Epithelial cell of esophagus (primary cell): Measurements from ENCODE around the gene KIF1B.
"Not testable (repeated sequence)": the region's sequence is repeated elsewhere in the genome, so short reads cannot be mapped to it uniquely, and the experiment has no call there.

ENCODE experiments used
- DNase-seq: peaks from one replicate; pipeline ENCODE4 v3.0.0; 2010; ENCODE audit warnings: low read depth
- H3K4me3 ChIP-seq: 2 replicates; pipeline ENCODE4 v1.5.1; 2011; ENCODE audit warnings: mild to moderate bottlenecking, low read length, control low read depth
- TF ChIP-seq, protein P1 (sequence below): IDR thresholded peaks from 2 replicates; pipeline ENCODE4 v1.5.1; 2011; ENCODE audit warnings: low read depth, mild to moderate bottlenecking, low read length, control low read depth, inconsistent platforms; ENCODE audit not compliant: insufficient read depth; ENCODE audit errors: missing control alignments

KIF1B gene

DNA sequence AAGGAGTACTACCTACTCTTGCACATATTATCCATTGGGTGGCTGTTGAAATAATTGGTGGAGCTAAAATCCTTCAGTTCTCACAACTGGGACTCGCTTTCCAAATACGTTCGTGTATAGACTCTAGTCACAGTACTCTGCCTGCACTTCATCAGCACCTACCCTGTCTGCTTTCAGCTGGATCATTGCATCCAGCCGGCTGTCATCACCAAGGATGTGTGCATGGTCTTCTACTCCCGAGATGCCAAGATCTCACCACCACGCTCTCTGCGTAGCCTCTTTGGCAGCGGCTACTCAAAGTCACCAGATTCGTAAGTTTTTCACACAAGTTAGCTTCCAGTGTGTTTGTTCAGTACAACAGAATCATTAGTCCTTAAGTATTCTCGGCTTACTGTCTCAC is 151.1 kb downstream of the KIF1B start:
- no peak overlapping the region for H3K4me3 ChIP-seq

DNA sequence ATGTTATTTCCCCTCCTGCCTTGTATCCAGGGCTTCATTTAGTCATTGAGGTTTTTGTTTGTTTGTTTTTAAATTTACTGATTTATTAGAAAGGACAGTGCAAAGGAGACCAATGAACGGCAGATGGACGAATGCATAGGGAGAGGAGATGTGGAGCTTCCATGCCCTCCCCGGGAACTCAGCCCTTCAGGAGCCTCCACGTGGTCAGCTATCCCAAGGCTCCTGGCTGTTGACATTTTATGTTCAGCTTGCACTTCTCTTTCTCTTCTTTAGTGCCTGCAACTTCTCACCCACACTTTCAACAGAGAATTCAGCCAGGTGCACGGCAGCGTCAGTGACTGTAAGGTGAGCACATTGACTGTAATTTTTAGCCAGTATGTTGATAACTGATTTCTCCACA is 157.8 kb downstream of the KIF1B start:
- TF ChIP-seq, protein P1, sequence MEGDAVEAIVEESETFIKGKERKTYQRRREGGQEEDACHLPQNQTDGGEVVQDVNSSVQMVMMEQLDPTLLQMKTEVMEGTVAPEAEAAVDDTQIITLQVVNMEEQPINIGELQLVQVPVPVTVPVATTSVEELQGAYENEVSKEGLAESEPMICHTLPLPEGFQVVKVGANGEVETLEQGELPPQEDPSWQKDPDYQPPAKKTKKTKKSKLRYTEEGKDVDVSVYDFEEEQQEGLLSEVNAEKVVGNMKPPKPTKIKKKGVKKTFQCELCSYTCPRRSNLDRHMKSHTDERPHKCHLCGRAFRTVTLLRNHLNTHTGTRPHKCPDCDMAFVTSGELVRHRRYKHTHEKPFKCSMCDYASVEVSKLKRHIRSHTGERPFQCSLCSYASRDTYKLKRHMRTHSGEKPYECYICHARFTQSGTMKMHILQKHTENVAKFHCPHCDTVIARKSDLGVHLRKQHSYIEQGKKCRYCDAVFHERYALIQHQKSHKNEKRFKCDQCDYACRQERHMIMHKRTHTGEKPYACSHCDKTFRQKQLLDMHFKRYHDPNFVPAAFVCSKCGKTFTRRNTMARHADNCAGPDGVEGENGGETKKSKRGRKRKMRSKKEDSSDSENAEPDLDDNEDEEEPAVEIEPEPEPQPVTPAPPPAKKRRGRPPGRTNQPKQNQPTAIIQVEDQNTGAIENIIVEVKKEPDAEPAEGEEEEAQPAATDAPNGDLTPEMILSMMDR: no peak
- DNase-seq: no peak
- no peak overlapping the region for H3K4me3 ChIP-seq

More for the DNA sequence above, 151.1 kb downstream of the KIF1B start:
- no peak for DNase-seq
- TF ChIP-seq, protein P1: no peak

DNA sequence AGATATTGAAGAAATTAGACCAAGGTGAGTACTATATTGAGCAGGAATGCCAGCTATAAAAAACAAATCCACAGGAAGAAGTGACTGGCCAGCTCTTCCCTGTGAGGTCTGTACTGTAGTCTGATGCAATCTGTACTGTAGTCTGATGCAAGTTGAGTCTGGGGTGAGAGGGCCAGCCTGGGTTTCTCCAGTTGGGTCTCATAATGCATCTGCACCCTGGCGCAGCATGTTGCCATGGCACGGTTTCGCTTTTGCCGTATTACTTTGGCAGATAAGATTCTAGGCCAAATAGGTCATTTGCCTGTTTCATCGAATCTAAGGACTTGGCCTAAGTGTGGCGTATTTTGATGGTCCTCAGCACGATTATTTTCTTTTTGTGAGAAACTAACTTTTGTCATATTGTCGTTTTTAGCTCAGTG is 164.1 kb downstream of the KIF1B start:
- TF ChIP-seq, protein P1: no peak
- no peak for DNase-seq
- H3K4me3 ChIP-seq: no peak overlapping the region

DNA sequence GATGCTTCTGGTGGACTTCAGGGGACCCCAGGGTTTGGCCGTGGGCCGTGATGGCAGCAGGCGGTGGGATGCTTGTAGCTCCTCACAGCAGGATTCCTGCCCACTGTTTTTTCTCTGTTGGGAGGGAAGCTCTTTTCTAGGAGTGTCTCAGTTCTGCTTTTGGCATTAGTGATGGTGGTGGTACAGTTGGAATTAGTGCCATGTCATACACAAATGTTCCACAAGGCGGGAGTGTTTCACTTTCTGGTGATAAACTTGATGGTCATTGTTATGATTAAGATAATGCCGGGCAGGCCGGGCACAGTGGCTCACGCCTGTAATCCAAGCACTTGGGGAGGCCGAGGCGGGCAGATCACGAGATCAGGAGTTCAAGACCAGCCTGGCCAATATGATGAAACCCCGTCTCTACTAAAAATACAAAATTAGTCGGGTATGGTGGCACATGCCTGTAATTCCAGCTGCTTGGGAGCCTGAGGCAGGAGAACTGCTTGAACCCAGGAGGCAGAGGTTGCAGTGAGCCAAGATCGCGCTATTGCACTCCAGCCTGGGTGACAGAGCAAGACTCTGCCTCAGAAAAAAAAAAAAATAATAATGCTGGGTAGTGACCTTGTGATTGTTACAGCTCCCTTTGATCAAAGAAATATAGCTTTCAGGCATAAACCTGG is 167.1 kb downstream of the KIF1B start:
- peak; percentile 76 for DNase-seq
- TF ChIP-seq, protein P1: peak; percentile 77

DNA sequence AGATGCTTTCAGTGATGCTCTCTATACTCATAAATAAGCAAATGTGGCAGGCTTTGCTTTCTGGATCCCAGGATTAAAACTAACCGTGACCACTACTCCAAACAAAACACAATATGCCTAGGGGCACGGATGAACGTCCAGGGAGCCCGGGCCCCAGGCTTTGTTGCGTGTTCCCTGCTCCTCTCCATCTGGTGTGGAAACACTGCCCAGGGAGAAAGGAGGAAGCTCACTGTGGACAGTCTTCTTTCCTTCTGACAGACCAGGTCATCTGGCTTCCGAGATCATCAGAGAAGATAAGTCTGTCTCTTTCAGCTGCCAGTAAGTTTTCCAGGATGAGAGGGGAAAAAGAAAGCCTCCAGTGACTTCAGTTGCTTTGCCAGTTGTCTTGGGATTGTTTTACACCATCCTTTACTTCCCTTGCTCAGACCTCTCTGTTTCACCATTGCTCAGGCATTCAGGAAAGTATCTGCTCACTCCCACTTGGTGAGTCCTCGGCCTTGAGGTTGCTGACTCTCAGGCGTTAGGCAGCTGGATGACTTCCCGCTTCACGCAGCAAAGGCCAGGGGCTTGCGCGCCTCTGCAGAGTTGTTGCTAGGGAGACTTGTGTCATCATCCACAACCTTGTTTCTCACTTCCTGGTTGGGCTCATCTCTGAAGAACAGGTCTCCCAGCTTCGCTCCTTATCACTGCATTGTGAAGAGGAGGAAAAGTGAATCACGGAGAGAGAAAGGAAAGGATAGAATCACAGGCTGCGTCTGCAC is 167.9 kb downstream of the KIF1B start:
- peak; percentile 92 for DNase-seq

More for the DNA sequence above, 167.1 kb downstream of the KIF1B start:
- not testable (repeated sequence) for H3K4me3 ChIP-seq

DNA sequence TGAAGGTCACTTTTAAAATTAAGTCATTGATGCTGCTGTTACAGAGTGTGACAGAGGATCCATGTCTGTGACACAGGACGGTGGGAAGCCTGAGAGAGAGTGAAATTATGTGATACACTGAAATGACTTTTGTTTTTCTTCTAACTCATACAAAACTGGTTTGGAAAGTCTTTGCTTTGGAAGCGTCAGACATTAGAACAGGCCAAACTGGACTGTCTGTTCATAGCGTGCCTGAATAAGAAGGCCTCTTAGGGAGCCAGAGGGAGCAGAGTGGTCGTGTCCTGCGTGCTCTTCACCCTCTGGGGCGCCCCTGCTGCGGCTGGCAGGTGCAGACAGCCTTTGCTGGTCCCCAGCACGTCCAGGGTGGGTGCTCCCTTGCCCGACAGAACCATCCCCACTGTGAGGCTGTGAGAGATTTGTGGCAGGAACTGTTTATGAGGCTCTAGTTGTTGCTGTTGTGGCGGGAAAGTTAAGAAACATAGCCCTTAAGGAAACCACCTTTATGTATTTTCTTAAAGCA is 168.8 kb downstream of the KIF1B start:
- H3K4me3 ChIP-seq: no peak overlapping the region
- TF ChIP-seq, protein P1: no peak
- peak; percentile 17 for DNase-seq

More for the DNA sequence above, 167.9 kb downstream of the KIF1B start:
- TF ChIP-seq, protein P1: no peak
- no peak overlapping the region for H3K4me3 ChIP-seq

DNA sequence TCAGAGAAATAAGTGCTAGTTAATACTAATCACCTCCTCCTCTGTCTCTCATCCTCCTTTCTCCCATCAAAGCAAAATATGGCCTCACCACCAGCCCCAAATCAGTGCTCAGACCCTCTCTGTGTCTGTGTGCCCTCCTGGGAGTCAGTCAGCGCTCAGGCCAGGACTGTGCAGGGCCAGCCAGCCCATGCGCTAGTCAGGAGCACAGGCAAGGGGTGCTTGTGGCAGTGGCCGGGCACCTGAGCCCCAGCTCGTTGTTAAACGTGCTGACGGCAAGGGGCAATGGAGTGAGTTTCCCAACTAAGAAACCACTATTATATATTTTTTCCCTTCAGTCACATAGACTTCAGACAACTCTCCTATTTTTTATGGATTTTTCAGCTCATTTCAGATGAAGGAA is 169.3 kb downstream of the KIF1B start:
- H3K4me3 ChIP-seq: no peak overlapping the region
- no peak for DNase-seq
- TF ChIP-seq, protein P1: no peak
